Measurements from ENCODE around the gene CPNE2.
A peak's percentile ranks its signal among the peaks of the same experiment; 100 is the strongest.

The CPNE2 gene

DNA sequence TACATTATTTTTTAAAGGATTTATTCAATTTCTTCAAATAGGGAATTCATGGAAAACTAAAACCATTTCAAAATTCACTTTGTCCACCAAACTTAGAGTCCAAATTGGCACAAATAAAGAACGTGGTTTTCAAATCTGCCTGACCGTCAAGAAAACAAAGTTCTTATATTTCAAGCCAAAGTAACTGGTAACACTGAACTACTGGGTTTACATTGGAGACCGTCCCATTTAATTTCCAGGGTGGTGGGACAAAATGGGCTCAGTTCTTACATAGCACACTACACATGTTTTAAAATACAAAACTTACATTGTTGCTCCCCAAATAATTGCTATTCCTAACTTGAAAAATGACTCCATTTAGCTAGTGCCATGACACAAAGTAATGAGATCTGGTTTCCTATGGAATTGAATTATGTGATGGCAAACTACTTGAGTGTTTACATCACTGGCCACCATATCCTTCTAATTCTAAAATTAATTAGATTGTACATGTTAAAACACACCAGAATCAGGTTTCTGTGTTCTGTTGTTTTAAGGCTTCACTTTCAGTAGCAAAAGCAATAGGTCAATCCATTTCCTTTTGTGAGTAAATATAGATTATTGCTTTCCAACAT, 86.9 kb downstream of the CPNE2 start:
- ChIA-PET CTCF (interaction anchor here (0.7 to 1.6 kb wide), 6 partner anchors 9 to 103 kb away, joined by 3 to 6 read pairs (median 3); no protein-coding TSS in a partner anchor), POLR2A (interaction anchor here (0.8 kb wide), 1 partner anchor 590 kb away, joined by 3 read pairs; no protein-coding TSS in a partner anchor)
- DNase-seq (ENCODE audit: extremely low spot score), result no peak
- TF ChIP-seq, protein P1, sequence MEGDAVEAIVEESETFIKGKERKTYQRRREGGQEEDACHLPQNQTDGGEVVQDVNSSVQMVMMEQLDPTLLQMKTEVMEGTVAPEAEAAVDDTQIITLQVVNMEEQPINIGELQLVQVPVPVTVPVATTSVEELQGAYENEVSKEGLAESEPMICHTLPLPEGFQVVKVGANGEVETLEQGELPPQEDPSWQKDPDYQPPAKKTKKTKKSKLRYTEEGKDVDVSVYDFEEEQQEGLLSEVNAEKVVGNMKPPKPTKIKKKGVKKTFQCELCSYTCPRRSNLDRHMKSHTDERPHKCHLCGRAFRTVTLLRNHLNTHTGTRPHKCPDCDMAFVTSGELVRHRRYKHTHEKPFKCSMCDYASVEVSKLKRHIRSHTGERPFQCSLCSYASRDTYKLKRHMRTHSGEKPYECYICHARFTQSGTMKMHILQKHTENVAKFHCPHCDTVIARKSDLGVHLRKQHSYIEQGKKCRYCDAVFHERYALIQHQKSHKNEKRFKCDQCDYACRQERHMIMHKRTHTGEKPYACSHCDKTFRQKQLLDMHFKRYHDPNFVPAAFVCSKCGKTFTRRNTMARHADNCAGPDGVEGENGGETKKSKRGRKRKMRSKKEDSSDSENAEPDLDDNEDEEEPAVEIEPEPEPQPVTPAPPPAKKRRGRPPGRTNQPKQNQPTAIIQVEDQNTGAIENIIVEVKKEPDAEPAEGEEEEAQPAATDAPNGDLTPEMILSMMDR (IDR thresholded peaks at IDR 0.05; ENCODE audit: control extremely low read depth, extremely low read depth, low read depth, missing control alignments), result no peak

GRCh38 chr16:57184113-57184512, 91.7 kb downstream of the CPNE2 start:
- POLR2A ChIA-PET, result no interaction called here
- no peak for DNase-seq (ENCODE audit: extremely low spot score)
- TF ChIP-seq, protein P1 (IDR thresholded peaks at IDR 0.05; ENCODE audit: control extremely low read depth, extremely low read depth, low read depth, missing control alignments), result no peak
- CTCF ChIA-PET, result interaction anchor here (1.0 to 2.9 kb wide), 8 partner anchors 9 to 407 kb away, joined by 3 to 11 read pairs (median 3); no protein-coding TSS in a partner anchor

- DNase-seq (ENCODE audit: extremely low spot score), result no peak
- CTCF ChIA-PET, result interaction anchor here (1.1 kb wide), 1 partner anchor 221 kb away, joined by 3 read pairs; no protein-coding TSS in a partner anchor
- POLR2A ChIA-PET, result interaction anchor here (0.7 kb wide), 1 partner anchor 380 kb away, joined by 3 read pairs; no protein-coding TSS in a partner anchor
- TF ChIP-seq, protein P1 (IDR thresholded peaks at IDR 0.05; ENCODE audit: control extremely low read depth, extremely low read depth, low read depth, missing control alignments), result no peak
Measured at GRCh38 chr16:57184887-57185445, 92.6 kb downstream of the CPNE2 start.

GRCh38 chr16:57185446-57185944, 93.1 kb downstream of the CPNE2 start:
- peak; percentile 45 for DNase-seq (ENCODE audit: extremely low spot score)
- ChIA-PET CTCF (interaction anchor here (0.7 to 2.1 kb wide), 4 partner anchors 10 to 221 kb away, joined by 3 to 5 read pairs (median 3); no protein-coding TSS in a partner anchor), POLR2A (interaction anchor here (0.5 to 0.7 kb wide), 3 partner anchors 25 to 381 kb away, joined by 3 read pairs; no protein-coding TSS in a partner anchor)
- TF ChIP-seq, protein P1 (IDR thresholded peaks at IDR 0.05; ENCODE audit: control extremely low read depth, extremely low read depth, low read depth, missing control alignments), result no peak

DNA sequence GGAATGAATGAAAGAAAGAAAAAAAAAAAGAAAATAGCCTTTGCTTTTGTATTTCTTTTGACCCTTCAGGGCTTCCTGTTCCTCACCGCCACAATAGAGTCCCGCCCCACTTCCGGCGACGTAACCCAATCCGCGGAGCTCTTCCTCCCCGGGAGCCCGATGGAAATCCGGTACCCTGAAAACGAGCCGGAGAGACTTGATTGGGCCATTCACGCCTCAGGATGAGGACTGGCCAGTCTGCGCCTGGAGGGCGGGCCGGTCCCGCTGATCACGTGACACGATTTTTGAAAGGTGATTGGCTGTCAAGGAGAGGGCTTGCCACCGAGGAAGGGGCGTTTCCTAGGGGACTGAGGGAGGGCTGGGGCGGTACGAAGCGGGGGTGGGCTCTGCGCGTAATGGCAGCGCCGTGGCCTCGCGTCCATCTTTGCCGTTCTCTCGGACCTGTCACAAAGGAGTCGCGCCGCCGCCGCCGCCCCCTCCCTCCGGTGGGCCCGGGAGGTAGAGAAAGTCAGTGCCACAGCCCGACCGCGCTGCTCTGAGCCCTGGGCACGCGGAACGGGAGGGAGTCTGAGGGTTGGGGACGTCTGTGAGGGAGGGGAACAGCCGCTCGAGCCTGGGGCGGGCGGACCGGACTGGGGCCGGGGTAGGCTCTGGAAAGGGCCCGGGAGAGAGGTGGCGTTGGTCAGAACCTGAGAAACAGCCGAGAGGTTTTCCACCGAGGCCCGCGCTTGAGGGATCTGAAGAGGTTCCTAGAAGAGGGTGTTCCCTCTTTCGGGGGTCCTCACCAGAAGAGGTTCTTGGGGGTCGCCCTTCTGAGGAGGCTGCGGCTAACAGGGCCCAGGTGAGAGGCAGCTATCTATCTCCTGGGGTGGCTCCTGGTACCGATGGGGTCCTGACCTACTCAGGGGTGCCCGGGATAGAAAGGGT, 93.8 kb downstream of the CPNE2 start, which contains the start of the genes PSME3IP1 and RSPRY1:
Gene PSME3IP1, minus strand, starts transcription at position 95 of the 927 bp plus-strand sequence. CDS start 12,185 bp downstream, outside the sequence.
Gene RSPRY1, plus strand, starts transcription at position 385 of the 927 bp plus-strand sequence. CDS start 18,330 bp downstream, outside the sequence.
- TF ChIP-seq, protein P1 (IDR thresholded peaks at IDR 0.05; ENCODE audit: control extremely low read depth, extremely low read depth, low read depth, missing control alignments), result no peak
- ChIA-PET POLR2A (interaction anchor here (0.5 to 0.7 kb wide), 4 partner anchors 25 to 381 kb away, joined by 3 to 7 read pairs (median 3); no protein-coding TSS in a partner anchor), CTCF (interaction anchor here (0.7 to 2.1 kb wide), 4 partner anchors 11 to 114 kb away, joined by 3 to 5 read pairs (median 3); no protein-coding TSS in a partner anchor)
- peak; percentile 100 for DNase-seq (ENCODE audit: extremely low spot score)

Measured in GM10248 (cell line).